ENCODE results near the gene E2F3. TPM values are rescaled to one million over a fixed set of nuclear protein-coding genes. Genes with fewer than 3 reads are reported as not detected.

E2F3 gene
- total RNA-seq, 2 experiments from 2014 or later, result 29.0 to 31.1 TPM

- peaks cover 56% of the 10 kb centered on the region for H3K36me3 Mint-ChIP-seq
- DNase-seq (no peak), ATAC-seq (no peak)
- peaks cover 23% of the 10 kb centered on the region for H3K4me1 Mint-ChIP-seq
- H3K4me3 Mint-ChIP-seq, result no peak overlapping the region
- H3K9me3 Mint-ChIP-seq (ENCODE audit: low read depth), result no peaks in the 10 kb centered on the region
- CTCF ChIA-PET, result no interaction called here
- H3K27me3 Mint-ChIP-seq, result no peaks in the 10 kb centered on the region
- no peak overlapping the region for H3K27ac Mint-ChIP-seq
Observed at GRCh38 chr6:20426177-20427082, 24.8 kb downstream of the E2F3 start.

GRCh38 chr6:20427856-20428255 is 26.2 kb downstream of the E2F3 start:
- Mint-ChIP-seq H3K27ac (no peak overlapping the region), H3K27me3 (no peaks in the 10 kb centered on the region), H3K9me3 (ENCODE audit: low read depth) (no peaks in the 10 kb centered on the region), H3K36me3 (peaks cover 56% of the 10 kb centered on the region), H3K4me1 (peaks cover 18% of the 10 kb centered on the region), H3K4me3 (no peak overlapping the region)
- no peak for ATAC-seq
- DNase-seq, result no peak
- CTCF ChIA-PET, result no interaction called here

GRCh38 chr6:20432692-20433091 is 31.0 kb downstream of the E2F3 start:
- Mint-ChIP-seq H3K4me1 (peaks cover 2% of the 10 kb centered on the region), H3K4me3 (no peak overlapping the region), H3K27ac (no peak overlapping the region), H3K9me3 (ENCODE audit: low read depth) (peaks cover 7% of the 10 kb centered on the region), H3K36me3 (peaks cover 74% of the 10 kb centered on the region), H3K27me3 (no peaks in the 10 kb centered on the region)
- ATAC-seq, result no peak
- CTCF ChIA-PET, result no interaction called here
- no peak for DNase-seq

GRCh38 chr6:20433321-20433720 is 31.6 kb downstream of the E2F3 start:
- CTCF ChIA-PET, result no interaction called here
- H3K9me3 Mint-ChIP-seq (ENCODE audit: low read depth), result peaks cover 8% of the 10 kb centered on the region

GRCh38 chr6:20433929-20434328 is 32.2 kb downstream of the E2F3 start:
- Mint-ChIP-seq H3K27me3 (no peaks in the 10 kb centered on the region), H3K27ac (no peak overlapping the region), H3K9me3 (ENCODE audit: low read depth) (peaks cover 13% of the 10 kb centered on the region), H3K36me3 (peaks cover 76% of the 10 kb centered on the region), H3K4me1 (no peaks in the 10 kb centered on the region), H3K4me3 (no peak overlapping the region)
- CTCF ChIA-PET, result no interaction called here
- no peak for DNase-seq
- no peak for ATAC-seq

More at GRCh38 chr6:20433321-20433720, 31.6 kb downstream of the E2F3 start:
- ATAC-seq (no peak), DNase-seq (no peak)
- Mint-ChIP-seq H3K36me3 (peaks cover 76% of the 10 kb centered on the region), H3K4me3 (no peak overlapping the region), H3K4me1 (no peaks in the 10 kb centered on the region), H3K27me3 (no peaks in the 10 kb centered on the region), H3K27ac (no peak overlapping the region)

DNA sequence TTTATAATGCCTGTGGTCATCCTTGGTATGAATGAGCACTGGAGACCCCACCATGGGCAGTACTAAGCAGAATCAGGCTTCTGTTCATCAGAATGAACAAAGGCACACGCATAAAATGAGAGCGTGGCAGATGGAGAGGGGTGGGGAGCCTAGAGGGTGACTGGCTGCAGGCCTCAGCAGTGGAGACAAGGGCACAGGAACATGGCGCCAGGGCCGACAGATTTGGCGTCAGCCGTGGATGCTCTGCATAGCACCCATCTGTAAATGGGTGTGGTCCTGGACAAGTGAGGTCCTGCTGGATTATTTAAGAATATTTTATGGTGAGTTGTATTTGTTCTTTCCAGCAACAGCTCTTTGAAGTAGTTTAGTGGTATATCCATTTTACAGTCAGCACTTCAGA is 33.1 kb downstream of the E2F3 start:
- no peak for ATAC-seq

GRCh38 chr6:20436719-20437118 is 35.0 kb downstream of the E2F3 start:
- Mint-ChIP-seq H3K27me3 (no peaks in the 10 kb centered on the region), H3K4me1 (no peaks in the 10 kb centered on the region), H3K4me3 (no peak overlapping the region), H3K27ac (no peak overlapping the region), H3K36me3 (peaks cover 80% of the 10 kb centered on the region), H3K9me3 (ENCODE audit: low read depth) (peaks cover 13% of the 10 kb centered on the region)
- no peak for ATAC-seq
- no peak for DNase-seq
- CTCF ChIA-PET, result no interaction called here

More for the DNA sequence above, 33.1 kb downstream of the E2F3 start:
- no peak for DNase-seq
- Mint-ChIP-seq H3K36me3 (peaks cover 78% of the 10 kb centered on the region), H3K9me3 (ENCODE audit: low read depth) (peaks cover 13% of the 10 kb centered on the region), H3K27ac (no peak overlapping the region), H3K4me1 (no peaks in the 10 kb centered on the region), H3K4me3 (no peak overlapping the region), H3K27me3 (no peaks in the 10 kb centered on the region)
- CTCF ChIA-PET, result no interaction called here

DNA sequence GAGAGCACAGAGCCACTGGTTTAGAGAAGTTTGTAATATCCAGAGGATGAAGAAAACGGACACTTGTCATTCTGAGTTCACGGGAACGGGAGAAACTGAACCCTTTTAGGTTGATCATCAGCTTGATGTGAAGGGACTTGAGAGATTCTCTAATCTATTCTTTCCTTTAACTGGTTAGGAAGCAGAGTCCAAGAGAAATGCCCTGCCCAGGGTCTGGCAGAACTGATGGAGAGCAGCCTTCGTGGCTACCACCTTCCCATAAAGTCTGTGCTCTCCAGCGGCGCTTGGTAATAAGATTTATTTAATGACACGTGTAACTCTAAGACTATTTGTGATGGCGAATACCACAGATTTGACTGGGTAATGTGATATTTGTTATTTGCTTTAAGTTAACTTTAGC is 36.0 kb downstream of the E2F3 start:
- no peak overlapping the region for H3K27ac Mint-ChIP-seq
- H3K9me3 Mint-ChIP-seq (ENCODE audit: low read depth), result peaks cover 13% of the 10 kb centered on the region
- no peak for ATAC-seq
- H3K4me3 Mint-ChIP-seq, result no peak overlapping the region
- DNase-seq, result no peak
- CTCF ChIA-PET, result no interaction called here
- peaks cover 81% of the 10 kb centered on the region for H3K36me3 Mint-ChIP-seq
- H3K27me3 Mint-ChIP-seq, result no peaks in the 10 kb centered on the region
- H3K4me1 Mint-ChIP-seq, result no peaks in the 10 kb centered on the region

DNA sequence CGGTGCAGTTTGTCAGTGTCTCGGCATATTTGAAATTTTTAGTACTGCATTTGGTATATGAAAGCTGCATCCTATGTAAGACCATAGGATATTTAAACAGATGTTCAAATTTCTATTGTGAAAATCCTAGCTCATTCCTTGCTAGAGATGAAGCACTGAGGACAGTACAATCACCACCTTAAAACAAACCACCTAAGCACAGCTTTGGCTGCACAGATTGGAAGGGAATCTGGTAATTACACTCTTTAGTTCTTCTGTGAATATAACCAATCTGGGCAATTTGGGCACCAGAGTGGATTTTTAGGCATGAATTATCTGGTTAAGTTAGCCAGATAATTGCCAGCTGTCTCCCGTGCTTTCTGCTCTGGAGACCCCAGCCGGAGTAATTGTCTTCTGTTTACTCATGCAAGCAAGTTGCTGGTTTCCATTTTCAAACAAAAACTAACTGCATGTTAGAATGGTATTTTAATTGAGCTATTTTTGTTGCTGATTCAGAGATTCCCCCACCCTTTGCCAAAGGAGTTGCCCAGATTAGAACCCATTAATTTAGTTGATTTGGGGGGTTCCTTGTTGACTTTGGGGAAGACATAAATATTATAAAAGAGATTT is 36.9 kb downstream of the E2F3 start:
- no peak overlapping the region for H3K27ac Mint-ChIP-seq
- peaks cover 79% of the 10 kb centered on the region for H3K36me3 Mint-ChIP-seq
- CTCF ChIA-PET, result interaction anchor here (0.7 kb wide), 1 partner anchor 67 kb away, joined by 3 read pairs; no protein-coding TSS in a partner anchor
- DNase-seq (no peak), ATAC-seq (no peak)
- no peak overlapping the region for H3K4me3 Mint-ChIP-seq
- H3K4me1 Mint-ChIP-seq, result no peaks in the 10 kb centered on the region
- no peaks in the 10 kb centered on the region for H3K27me3 Mint-ChIP-seq
- peaks cover 13% of the 10 kb centered on the region for H3K9me3 Mint-ChIP-seq (ENCODE audit: low read depth)

DNA sequence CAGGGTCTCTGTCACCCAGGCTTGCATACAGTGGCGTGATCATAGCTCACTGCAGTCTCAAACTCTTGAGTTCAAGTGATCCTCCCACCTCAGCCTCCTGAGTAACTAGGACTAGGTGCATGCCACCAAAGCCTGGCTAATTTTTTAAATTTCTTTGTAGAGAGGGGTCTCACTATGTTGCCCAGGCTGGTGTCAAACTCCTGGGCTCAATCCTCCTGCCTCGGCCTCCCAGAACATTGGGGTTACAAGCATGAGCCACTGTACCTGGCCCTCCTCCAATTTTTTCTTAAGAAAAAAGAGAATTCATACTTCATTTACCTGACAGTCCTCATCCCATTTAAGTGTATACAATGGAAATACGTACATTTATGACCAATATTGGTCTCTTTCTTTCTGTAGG is 37.9 kb downstream of the E2F3 start:
- no peak for DNase-seq
- CTCF ChIA-PET, result no interaction called here
- H3K4me1 Mint-ChIP-seq, result no peaks in the 10 kb centered on the region
- no peak overlapping the region for H3K4me3 Mint-ChIP-seq
- no peak overlapping the region for H3K27ac Mint-ChIP-seq
- H3K36me3 Mint-ChIP-seq, result peaks cover 74% of the 10 kb centered on the region
- ATAC-seq, result no peak
- peaks cover 12% of the 10 kb centered on the region for H3K9me3 Mint-ChIP-seq (ENCODE audit: low read depth)
- H3K27me3 Mint-ChIP-seq, result no peaks in the 10 kb centered on the region

GRCh38 chr6:20440296-20440695 is 38.6 kb downstream of the E2F3 start:
- DNase-seq (no peak), ATAC-seq (no peak)
- Mint-ChIP-seq H3K4me3 (no peak overlapping the region), H3K9me3 (ENCODE audit: low read depth) (peaks cover 10% of the 10 kb centered on the region), H3K27ac (no peak overlapping the region), H3K4me1 (no peaks in the 10 kb centered on the region), H3K36me3 (peaks cover 72% of the 10 kb centered on the region), H3K27me3 (no peaks in the 10 kb centered on the region)
- CTCF ChIA-PET, result no interaction called here

DNA sequence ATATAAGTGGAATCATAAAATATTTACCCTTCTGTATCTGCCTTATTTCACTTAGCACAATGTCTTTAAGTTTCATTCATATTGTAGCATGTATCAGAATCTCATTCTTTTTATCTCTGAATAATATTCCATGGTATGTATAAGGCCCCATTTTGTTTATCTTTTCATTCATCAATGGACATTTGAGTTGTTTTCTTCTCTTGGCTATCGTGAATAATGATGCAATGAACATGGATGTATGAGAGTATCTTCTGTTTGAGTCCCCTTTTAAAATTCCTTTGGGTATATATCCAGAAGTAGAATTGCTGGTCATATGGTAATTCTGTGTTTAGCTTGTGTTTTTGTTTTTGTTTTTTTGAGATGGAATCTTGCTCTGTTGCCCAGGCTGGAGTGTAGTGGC is 39.6 kb downstream of the E2F3 start:
- ATAC-seq (no peak), DNase-seq (no peak)
- H3K36me3 Mint-ChIP-seq, result peaks cover 72% of the 10 kb centered on the region
- no peaks in the 10 kb centered on the region for H3K4me1 Mint-ChIP-seq
- no peaks in the 10 kb centered on the region for H3K27me3 Mint-ChIP-seq
- H3K27ac Mint-ChIP-seq, result no peak overlapping the region
- peaks cover 10% of the 10 kb centered on the region for H3K9me3 Mint-ChIP-seq (ENCODE audit: low read depth)
- H3K4me3 Mint-ChIP-seq, result no peak overlapping the region
- CTCF ChIA-PET, result no interaction called here

GRCh38 chr6:20441921-20442320 is 40.2 kb downstream of the E2F3 start:
- Mint-ChIP-seq H3K36me3 (peaks cover 66% of the 10 kb centered on the region), H3K4me1 (peaks cover under 1% of the 10 kb centered on the region), H3K27me3 (no peaks in the 10 kb centered on the region), H3K27ac (no peak overlapping the region), H3K9me3 (ENCODE audit: low read depth) (peaks cover 6% of the 10 kb centered on the region), H3K4me3 (no peak overlapping the region)
- DNase-seq, result no peak
- CTCF ChIA-PET, result no interaction called here
- no peak for ATAC-seq

DNA sequence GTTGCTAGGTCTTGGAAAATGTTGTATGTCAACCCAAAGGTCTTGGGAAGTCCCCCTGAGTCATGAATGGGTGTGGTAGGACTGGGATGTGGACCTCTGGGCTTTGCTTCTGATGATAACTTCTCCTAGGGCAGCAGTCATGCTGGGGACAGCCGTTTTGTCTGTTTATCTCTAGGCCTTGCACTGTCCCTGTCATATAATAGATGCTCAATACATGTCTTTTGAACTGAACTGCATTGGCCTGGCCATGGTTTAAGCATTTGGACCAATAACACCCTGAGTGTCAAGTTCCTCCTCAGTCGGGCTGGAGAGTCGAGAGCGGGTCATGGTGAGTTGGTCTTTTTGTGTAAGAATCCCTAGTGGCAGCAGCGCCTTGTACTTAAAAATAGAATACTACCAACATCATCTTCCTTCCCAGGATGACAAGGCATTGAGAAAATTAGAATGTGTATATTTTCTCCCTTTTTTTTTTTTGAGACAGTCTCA is 43.1 kb downstream of the E2F3 start:
- H3K4me3 Mint-ChIP-seq, result no peak overlapping the region
- H3K36me3 Mint-ChIP-seq, result peaks cover 47% of the 10 kb centered on the region
- H3K27ac Mint-ChIP-seq, result no peak overlapping the region
- peaks cover 6% of the 10 kb centered on the region for H3K4me1 Mint-ChIP-seq
- no peak for DNase-seq
- H3K27me3 Mint-ChIP-seq, result no peaks in the 10 kb centered on the region
- CTCF ChIA-PET, result no interaction called here
- ATAC-seq, result no peak
- H3K9me3 Mint-ChIP-seq (ENCODE audit: low read depth), result no peaks in the 10 kb centered on the region
